Keratinocyte (primary cell): ENCODE data around the gene TGFBRAP1. TPM values are rescaled to one million over a fixed set of nuclear protein-coding genes. Genes with fewer than 3 reads are reported as not detected.

ENCODE experiments used
- DNase-seq: peaks from one replicate; pipeline ENCODE4 v3.0.0-alpha.2; 2011; ENCODE audit warnings: low read depth, missing footprints, low spot score
- FAIRE-seq: peaks from 2 replicates; lab custom pipeline; 2011; peaks lifted over from hg19 to GRCh38; lab: Jason Lieb, UNC
- H2AFZ ChIP-seq: 2 replicates; pipeline ENCODE4 v1.6.0; 2012; ENCODE audit warnings: low read length, control low read depth, inconsistent platforms; ENCODE audit not compliant: control insufficient read depth
- H3K27ac ChIP-seq: 2 replicates; pipeline ENCODE4 v1.5.1; 2011; ENCODE audit warnings: low read length; ENCODE audit not compliant: control insufficient read depth, insufficient read depth
- H3K27me3 ChIP-seq: 3 replicates; pipeline ENCODE4 v1.6.0; 2011; ENCODE audit warnings: low read length; ENCODE audit not compliant: control insufficient read depth, insufficient read depth; ENCODE audit errors: extremely low read depth
- H3K36me3 ChIP-seq, 2 experiments: 2 replicates in 1 of 2; 3 replicates in 1 of 2; pipeline ENCODE4 v1.5.1; 2011; ENCODE audit warnings: low read length in 2 of 2, mild to moderate bottlenecking in 1 of 2; ENCODE audit not compliant: control insufficient read depth in 2 of 2, insufficient read depth in 2 of 2; ENCODE audit errors: extremely low read depth in 1 of 2
- H3K4me1 ChIP-seq: 3 replicates; pipeline ENCODE4 v1.5.1; 2011; ENCODE audit warnings: low read length; ENCODE audit not compliant: control insufficient read depth, insufficient read depth; ENCODE audit errors: extremely low read depth
- H3K4me2 ChIP-seq: 3 replicates; pipeline ENCODE4 v1.6.0; 2011; ENCODE audit warnings: low read depth, low read length; ENCODE audit not compliant: control insufficient read depth, insufficient read depth; ENCODE audit errors: extremely low read depth
- H3K4me3 ChIP-seq, 3 experiments: fragments of 200-600 bp in 1 of 3; sonication (generic) in 1 of 3; 2 replicates in 2 of 3; 3 replicates in 1 of 3; pipeline ENCODE4 v1.5.1; 2011 to 2016; ENCODE audit warnings: low read length in 3 of 3, mild to moderate bottlenecking in 3 of 3, control low read depth in 2 of 3, inconsistent platforms in 1 of 3, low read depth in 1 of 3, mixed read lengths in 1 of 3, mixed run types in 1 of 3, moderate library complexity in 1 of 3; ENCODE audit not compliant: control insufficient read depth in 2 of 3, insufficient read depth in 2 of 3; ENCODE audit errors: extremely low read depth in 1 of 3
- H3K79me2 ChIP-seq: 2 replicates; pipeline ENCODE4 v1.6.0; 2012; ENCODE audit warnings: low read length; ENCODE audit not compliant: control insufficient read depth, insufficient read depth
- H3K9ac ChIP-seq: 3 replicates; pipeline ENCODE4 v1.6.0; 2011; ENCODE audit warnings: low read length; ENCODE audit not compliant: control insufficient read depth, insufficient read depth; ENCODE audit errors: extremely low read depth
- H3K9me1 ChIP-seq: 3 replicates; pipeline ENCODE4 v1.6.0; 2011; ENCODE audit warnings: low read length; ENCODE audit not compliant: control insufficient read depth, insufficient read depth; ENCODE audit errors: extremely low read depth
- H3K9me3 ChIP-seq: 2 replicates; pipeline ENCODE4 v1.5.1; 2012; ENCODE audit warnings: low read depth, low read length; ENCODE audit not compliant: control insufficient read depth
- H4K20me1 ChIP-seq: 3 replicates; pipeline ENCODE4 v1.6.0; 2011; ENCODE audit warnings: low read length; ENCODE audit not compliant: control insufficient read depth, insufficient read depth; ENCODE audit errors: extremely low read depth
- CTCF ChIP-seq, 3 experiments: IDR thresholded peaks in 1 of 3; conservative IDR thresholded peaks in 1 of 3; optimal IDR thresholded peaks in 1 of 3; 2 replicates in 2 of 3; 3 replicates in 1 of 3; pipeline versions ENCODE3 to v1.5.1; 2011; ENCODE audit warnings: low read length in 3 of 3, mild to moderate bottlenecking in 3 of 3, moderate library complexity in 2 of 3, control low read depth in 1 of 3, inconsistent platforms in 1 of 3; ENCODE audit not compliant: insufficient read depth in 2 of 3; ENCODE audit errors: extremely low read depth in 1 of 3
- EZH2 ChIP-seq: IDR thresholded peaks from one replicate; pipeline ENCODE4 v1.6.1; 2012; ENCODE audit warnings: inconsistent platforms, mild to moderate bottlenecking, low read length, moderate library complexity
- dilution Hi-C: fragments of 300-500 bp; cut with MboI; formaldehyde crosslinking; loops from one replicate; pipeline ENCODE4 v1.7.0; 2020; ENCODE audit warnings: low sequenced_read_pairs; ENCODE audit not compliant: extremely low pct_ligation_motif_present
- polyA plus RNA-seq, 5 experiments: library from polyadenylated mRNA; depleted of rRNA in 3 of 5; stranded (reverse) in 3 of 5; stranded (forward) in 1 of 5; unstranded in 1 of 5; fragments of >200 nt; gene quantifications; 1 replicate in 1 of 5; 2 replicates in 3 of 5; 3 replicates in 1 of 5; pipeline versions ENCODE4 v1.2.1 to v1.2.3, GENCODE V29; 2011 to 2012; ENCODE audit warnings: missing spikeins in 2 of 5, low read depth in 1 of 5, low replicate concordance in 1 of 5

TGFBRAP1 gene
- polyA plus RNA-seq, 1 donor (not counting 4 experiments of a cell fraction or from before 2014, with no cell fraction given), result 9.3 TPM

- H3K9me3 ChIP-seq, result no peaks in the 10 kb centered on the region
- no peaks in the 10 kb centered on the region for H3K27me3 ChIP-seq
- H3K4me2 ChIP-seq, result peak overlapping the region; percentile 17
- peak; percentile 30 for DNase-seq
- TF ChIP-seq CTCF (optimal IDR thresholded peaks at IDR 0.05 in 1 of 3, IDR thresholded peaks at IDR 0.05 in 1 of 3, conservative IDR thresholded peaks at IDR 0.05 in 1 of 3; ENCODE audit: extremely low read depth in 1 of 3, insufficient read depth in 2 of 3, low read length in 3 of 3) (no peak), EZH2 (no peak)
- dilution Hi-C loops, result no loop called here
- no peak overlapping the region for H3K4me3 ChIP-seq
- peak overlapping the region; percentile 5 for H3K27ac ChIP-seq
- H3K9me1 ChIP-seq, result no peaks in the 10 kb centered on the region
- no peaks in the 10 kb centered on the region for H4K20me1 ChIP-seq
- H3K4me1 ChIP-seq, result peaks cover 20% of the 10 kb centered on the region
- H2AFZ ChIP-seq, result no peak overlapping the region
- no peaks in the 10 kb centered on the region for H3K36me3 ChIP-seq
- FAIRE-seq, result peak; percentile 66
- H3K79me2 ChIP-seq, result peaks cover 68% of the 10 kb centered on the region
- H3K9ac ChIP-seq, result no peak overlapping the region
Observed at GRCh38 chr2:105317937-105318336, 11.6 kb downstream of the TGFBRAP1 start.

- no peak overlapping the region for H2AFZ ChIP-seq
- no peak overlapping the region for H3K27ac ChIP-seq
- dilution Hi-C loops, result no loop called here
- H3K4me3 ChIP-seq, result no peak overlapping the region
- H3K79me2 ChIP-seq, result peaks cover 53% of the 10 kb centered on the region
- no peaks in the 10 kb centered on the region for H4K20me1 ChIP-seq
- no peaks in the 10 kb centered on the region for H3K9me1 ChIP-seq
- H3K9ac ChIP-seq, result no peak overlapping the region
- peaks cover 15% of the 10 kb centered on the region for H3K4me1 ChIP-seq
- H3K9me3 ChIP-seq, result no peaks in the 10 kb centered on the region
- no peaks in the 10 kb centered on the region for H3K27me3 ChIP-seq
- TF ChIP-seq EZH2, result no peak
- FAIRE-seq (no peak), DNase-seq (no peak)
- no peak overlapping the region for H3K4me2 ChIP-seq
- no peaks in the 10 kb centered on the region for H3K36me3 ChIP-seq
Observed at GRCh38 chr2:105315314-105315713, 14.2 kb downstream of the TGFBRAP1 start.

- Histone ChIP-seq H3K79me2 (peaks cover 55% of the 10 kb centered on the region), H3K9me1 (no peaks in the 10 kb centered on the region), H3K4me2 (no peak overlapping the region), H3K4me1 (peaks cover 13% of the 10 kb centered on the region), H2AFZ (no peak overlapping the region), H3K27ac (no peak overlapping the region), H4K20me1 (no peaks in the 10 kb centered on the region), H3K36me3 (no peaks in the 10 kb centered on the region), H3K4me3 (no peak overlapping the region), H3K9me3 (no peaks in the 10 kb centered on the region), H3K27me3 (no peaks in the 10 kb centered on the region), H3K9ac (no peak overlapping the region)
- FAIRE-seq (no peak), DNase-seq (no peak)
- no peak for TF ChIP-seq CTCF (optimal IDR thresholded peaks at IDR 0.05 in 1 of 3, IDR thresholded peaks at IDR 0.05 in 1 of 3, conservative IDR thresholded peaks at IDR 0.05 in 1 of 3; ENCODE audit: extremely low read depth in 1 of 3, insufficient read depth in 2 of 3, low read length in 3 of 3)
- no peak for TF ChIP-seq EZH2
- dilution Hi-C loops, result no loop called here
Observed at GRCh38 chr2:105313877-105314276, 15.7 kb downstream of the TGFBRAP1 start.
